Type B pancreatic cell (in vitro differentiated cells): Measurements from ENCODE around the gene HEBP2. TPM values are rescaled to one million over a fixed set of nuclear protein-coding genes. Genes with fewer than 3 reads are reported as not detected.

Source experiments
- DNase-seq: peaks from one replicate; pipeline ENCODE4 v3.0.0; 2021; ENCODE audit warnings: mixed read lengths; ENCODE audit not compliant: unreplicated experiment; ENCODE audit errors: extremely low spot score
- H3K27ac Mint-ChIP-seq: 2 replicates; pipeline ENCODE4 v1.8.0; 2021; ENCODE audit warnings: mild to moderate bottlenecking, mixed read lengths
- H3K27me3 Mint-ChIP-seq: 2 replicates; pipeline ENCODE4 v1.8.0; 2021; ENCODE audit warnings: mixed read lengths
- H3K36me3 Mint-ChIP-seq: 2 replicates; pipeline ENCODE4 v1.8.0; 2021; ENCODE audit warnings: mixed read lengths
- H3K4me1 Mint-ChIP-seq: one replicate; pipeline ENCODE4 v1.8.0; 2021; ENCODE audit warnings: mixed read lengths; ENCODE audit not compliant: unreplicated experiment
- H3K4me3 Mint-ChIP-seq: 2 replicates; pipeline ENCODE4 v1.8.0; 2021; ENCODE audit warnings: mild to moderate bottlenecking, mixed read lengths
- H3K9me3 Mint-ChIP-seq: 2 replicates; pipeline ENCODE4 v1.8.0; 2021; ENCODE audit warnings: mixed read lengths
- total RNA-seq: library from RNA; stranded (reverse); gene quantifications from 2 replicates; pipeline ENCODE4 v1.2.1, GENCODE V29; 2021; ENCODE audit warnings: low replicate concordance
- TF ChIP-seq, protein P1 (sequence below): fragments of 200-600 bp; sonication (generic); conservative IDR thresholded peaks from 2 replicates; pipeline ENCODE4 v1.5.0; 2021; ENCODE audit warnings: antibody characterized with exemption, mild to moderate bottlenecking

HEBP2 gene
- total RNA-seq, 1 donor from 2014 or later, result 68.9 TPM

DNA sequence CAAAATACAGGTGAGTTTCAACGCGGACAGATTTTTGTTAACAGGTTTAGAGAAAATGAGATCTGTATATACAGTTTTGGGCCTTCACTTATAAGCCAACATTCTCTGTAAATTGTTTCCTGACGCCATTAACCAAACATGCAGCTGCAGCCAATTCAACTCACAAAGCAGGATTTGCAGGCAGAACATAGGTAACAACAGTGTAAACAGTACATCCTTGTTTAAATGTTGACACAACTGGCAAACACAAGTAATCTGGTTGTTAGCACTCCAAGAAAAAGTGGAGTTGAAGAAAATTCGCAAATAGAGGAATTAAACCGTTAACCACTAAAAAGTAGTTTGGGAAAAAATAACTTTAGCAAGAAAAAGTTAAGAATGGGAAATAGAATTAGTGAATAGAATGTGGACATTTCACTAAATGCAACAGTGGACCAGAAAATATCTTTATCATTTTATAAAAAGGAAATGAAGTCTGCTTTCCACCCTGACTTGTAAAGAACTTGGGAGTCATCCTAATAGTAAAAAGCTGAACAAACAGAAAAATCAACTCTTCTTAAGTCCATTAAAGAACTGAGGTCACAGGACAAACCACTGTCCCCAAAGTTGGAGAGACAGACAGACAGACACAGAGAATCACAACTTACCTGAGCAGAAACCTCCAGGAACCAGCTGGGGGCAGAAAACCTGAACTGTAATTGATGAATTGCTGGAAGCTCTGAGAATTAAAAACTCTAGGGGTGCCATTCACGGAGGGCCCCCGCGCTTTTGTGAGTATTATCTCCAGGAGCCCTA, 16.2 kb upstream of the HEBP2 start:
- Mint-ChIP-seq H3K27me3 (no peaks in the 10 kb centered on the region), H3K27ac (no peak overlapping the region), H3K9me3 (no peaks in the 10 kb centered on the region), H3K4me3 (no peak overlapping the region), H3K4me1 (peaks cover 8% of the 10 kb centered on the region), H3K36me3 (no peaks in the 10 kb centered on the region)
- no peak for DNase-seq
- TF ChIP-seq, protein P1, sequence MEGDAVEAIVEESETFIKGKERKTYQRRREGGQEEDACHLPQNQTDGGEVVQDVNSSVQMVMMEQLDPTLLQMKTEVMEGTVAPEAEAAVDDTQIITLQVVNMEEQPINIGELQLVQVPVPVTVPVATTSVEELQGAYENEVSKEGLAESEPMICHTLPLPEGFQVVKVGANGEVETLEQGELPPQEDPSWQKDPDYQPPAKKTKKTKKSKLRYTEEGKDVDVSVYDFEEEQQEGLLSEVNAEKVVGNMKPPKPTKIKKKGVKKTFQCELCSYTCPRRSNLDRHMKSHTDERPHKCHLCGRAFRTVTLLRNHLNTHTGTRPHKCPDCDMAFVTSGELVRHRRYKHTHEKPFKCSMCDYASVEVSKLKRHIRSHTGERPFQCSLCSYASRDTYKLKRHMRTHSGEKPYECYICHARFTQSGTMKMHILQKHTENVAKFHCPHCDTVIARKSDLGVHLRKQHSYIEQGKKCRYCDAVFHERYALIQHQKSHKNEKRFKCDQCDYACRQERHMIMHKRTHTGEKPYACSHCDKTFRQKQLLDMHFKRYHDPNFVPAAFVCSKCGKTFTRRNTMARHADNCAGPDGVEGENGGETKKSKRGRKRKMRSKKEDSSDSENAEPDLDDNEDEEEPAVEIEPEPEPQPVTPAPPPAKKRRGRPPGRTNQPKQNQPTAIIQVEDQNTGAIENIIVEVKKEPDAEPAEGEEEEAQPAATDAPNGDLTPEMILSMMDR, result no peak

DNA sequence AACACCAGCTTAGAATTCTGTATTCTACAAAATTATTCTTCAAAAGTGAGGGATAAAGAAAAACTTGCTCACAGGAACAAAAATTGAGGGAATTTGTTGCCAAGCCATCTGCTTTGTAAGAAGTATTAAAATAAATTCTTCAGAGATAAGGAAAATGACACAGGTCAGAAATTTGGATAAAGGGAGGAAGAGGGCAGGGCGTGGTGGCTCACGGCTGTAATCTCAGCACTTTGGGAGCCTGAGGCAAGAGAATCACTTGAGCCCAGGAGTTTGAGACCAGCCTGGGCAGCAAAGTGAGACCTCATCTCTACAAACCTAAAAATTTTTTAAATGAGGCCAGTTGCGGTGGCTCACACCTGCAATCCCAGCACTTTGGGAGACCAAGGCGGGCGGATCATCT, 14.5 kb upstream of the HEBP2 start:
- Mint-ChIP-seq H3K36me3 (no peaks in the 10 kb centered on the region), H3K27ac (no peak overlapping the region), H3K4me1 (peaks cover 8% of the 10 kb centered on the region), H3K27me3 (no peaks in the 10 kb centered on the region), H3K9me3 (no peaks in the 10 kb centered on the region), H3K4me3 (no peak overlapping the region)
- DNase-seq, result no peak
- TF ChIP-seq, protein P1, result no peak

DNA sequence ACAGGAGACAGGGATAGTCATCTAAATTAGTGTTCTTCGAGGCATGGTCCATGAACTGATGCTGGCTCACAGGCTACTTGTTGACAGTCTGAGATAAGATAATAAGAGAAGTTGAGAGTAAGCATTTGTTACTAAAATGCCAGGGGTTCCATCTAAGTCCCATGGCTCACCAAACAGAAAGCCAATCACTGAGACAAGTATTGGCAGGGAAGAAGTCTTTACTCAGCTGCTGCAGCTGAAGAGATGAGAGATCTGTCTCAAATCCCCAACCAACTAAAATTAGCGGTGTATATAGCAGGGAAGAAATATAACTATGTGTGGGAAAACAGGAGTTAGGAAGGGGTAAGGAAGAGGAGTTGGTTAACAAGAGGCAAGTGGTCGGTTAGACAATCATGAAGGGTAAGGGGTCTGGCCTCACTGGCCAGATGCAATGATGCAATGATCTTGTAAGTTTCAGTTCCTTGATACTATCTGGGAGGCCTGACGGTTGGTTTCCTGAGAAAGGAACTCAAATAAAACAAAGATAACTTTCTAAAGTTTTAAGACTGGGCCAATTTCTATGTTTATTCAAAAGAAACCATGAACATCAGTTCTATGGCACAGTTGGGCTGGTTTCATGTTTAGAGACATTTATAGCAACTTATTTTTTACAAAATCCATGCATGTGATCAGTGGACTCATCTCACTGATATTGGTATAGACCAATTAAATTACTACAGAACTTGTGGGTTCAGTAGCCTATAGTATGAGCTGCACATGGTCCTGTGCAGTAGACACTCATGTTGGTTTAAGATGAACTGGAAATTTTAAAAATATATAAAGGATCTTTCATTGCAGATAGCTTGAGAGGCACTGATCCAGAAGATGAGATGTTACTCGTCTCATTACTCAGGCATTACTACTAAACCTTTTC, 9.9 kb upstream of the HEBP2 start:
- H3K9me3 Mint-ChIP-seq, result no peaks in the 10 kb centered on the region
- H3K4me3 Mint-ChIP-seq, result no peak overlapping the region
- no peak overlapping the region for H3K27ac Mint-ChIP-seq
- peaks cover 6% of the 10 kb centered on the region for H3K4me1 Mint-ChIP-seq
- H3K27me3 Mint-ChIP-seq, result no peaks in the 10 kb centered on the region
- TF ChIP-seq, protein P1, result no peak
- H3K36me3 Mint-ChIP-seq, result no peaks in the 10 kb centered on the region
- DNase-seq, result no peak

DNA sequence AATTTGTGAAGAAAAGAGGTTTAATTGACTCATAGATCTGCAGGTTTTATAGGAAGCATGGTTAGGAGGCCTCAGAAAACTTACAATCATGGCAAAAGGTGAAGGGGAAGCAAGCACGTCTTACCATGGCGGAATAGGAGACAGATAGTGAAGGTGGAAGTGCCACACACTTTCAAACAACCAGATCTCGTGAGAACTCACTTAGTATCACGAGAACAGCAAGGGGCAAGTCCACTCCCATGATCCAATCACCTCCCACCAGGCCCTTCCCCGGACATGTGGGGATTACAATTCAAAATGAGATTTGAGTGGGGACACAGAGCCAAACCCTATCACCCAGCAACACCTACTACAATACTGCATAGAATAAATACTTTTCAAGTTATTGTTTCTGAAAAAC, 7.3 kb upstream of the HEBP2 start:
- Mint-ChIP-seq H3K27ac (no peak overlapping the region), H3K27me3 (no peaks in the 10 kb centered on the region), H3K4me3 (no peak overlapping the region), H3K36me3 (no peaks in the 10 kb centered on the region), H3K9me3 (no peaks in the 10 kb centered on the region), H3K4me1 (peaks cover 6% of the 10 kb centered on the region)
- DNase-seq, result no peak
- TF ChIP-seq, protein P1, result no peak

DNA sequence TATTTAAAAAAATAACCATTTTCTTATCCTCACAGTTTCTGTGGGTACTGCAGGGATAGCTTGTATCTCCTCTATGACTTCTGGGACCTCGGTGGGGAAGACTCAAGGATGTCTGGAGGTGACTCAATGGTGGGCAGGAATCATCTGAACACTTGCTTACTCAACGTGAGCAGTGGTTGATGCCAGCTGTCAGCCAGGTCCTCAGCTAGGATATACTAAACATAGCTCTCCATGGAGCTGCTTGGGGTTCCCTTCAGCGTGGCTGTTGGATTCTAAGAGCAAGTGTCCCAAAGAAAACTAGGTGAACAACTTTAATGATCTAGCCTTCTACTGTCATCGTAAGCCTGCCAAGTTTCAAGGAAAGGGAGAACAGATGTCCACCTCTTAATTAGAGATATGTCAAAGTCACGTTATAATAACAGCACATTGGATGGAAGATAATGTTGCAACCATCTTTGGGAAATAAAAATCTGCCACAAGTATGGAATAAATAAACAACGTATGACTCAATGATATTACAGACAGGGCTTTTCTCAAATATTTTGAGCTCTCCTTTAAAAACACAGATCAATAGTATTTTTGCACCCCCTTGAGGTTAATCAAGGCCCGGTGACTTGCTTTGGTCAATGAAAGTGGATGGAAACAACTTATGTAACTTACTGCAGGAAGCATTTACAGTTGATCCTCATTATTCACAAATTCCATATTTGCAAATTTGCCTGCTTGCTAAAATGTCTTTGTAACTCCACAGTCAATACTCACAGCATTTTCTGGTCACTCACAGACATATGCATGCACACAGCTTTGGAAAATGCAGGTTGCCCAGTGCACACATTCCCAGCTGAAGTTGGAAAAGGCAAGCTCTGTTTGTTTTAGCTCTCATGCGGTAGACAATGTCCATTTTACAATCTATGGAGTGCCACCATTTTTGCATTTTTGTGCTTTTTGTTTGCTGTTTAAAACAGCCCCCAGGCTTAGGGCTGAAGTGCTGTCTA, 6.6 kb upstream of the HEBP2 start:
- H3K4me3 Mint-ChIP-seq, result no peak overlapping the region
- no peak for DNase-seq
- H3K27ac Mint-ChIP-seq, result no peak overlapping the region
- no peaks in the 10 kb centered on the region for H3K9me3 Mint-ChIP-seq
- H3K27me3 Mint-ChIP-seq, result no peaks in the 10 kb centered on the region
- peaks cover 6% of the 10 kb centered on the region for H3K4me1 Mint-ChIP-seq
- TF ChIP-seq, protein P1, result no peak
- H3K36me3 Mint-ChIP-seq, result no peaks in the 10 kb centered on the region
